Measurements from ENCODE around the gene TRPM2.
A peak's percentile ranks its signal among the peaks of the same experiment; 100 is the strongest.

Gene TRPM2

GRCh38 chr21:44487831-44488230 lies 134.4 kb downstream of the TRPM2 start:
- peak; percentile 35 for DNase-seq

- DNase-seq: no peak
Measured at GRCh38 chr21:44489962-44490361, 136.5 kb downstream of the TRPM2 start.

DNA sequence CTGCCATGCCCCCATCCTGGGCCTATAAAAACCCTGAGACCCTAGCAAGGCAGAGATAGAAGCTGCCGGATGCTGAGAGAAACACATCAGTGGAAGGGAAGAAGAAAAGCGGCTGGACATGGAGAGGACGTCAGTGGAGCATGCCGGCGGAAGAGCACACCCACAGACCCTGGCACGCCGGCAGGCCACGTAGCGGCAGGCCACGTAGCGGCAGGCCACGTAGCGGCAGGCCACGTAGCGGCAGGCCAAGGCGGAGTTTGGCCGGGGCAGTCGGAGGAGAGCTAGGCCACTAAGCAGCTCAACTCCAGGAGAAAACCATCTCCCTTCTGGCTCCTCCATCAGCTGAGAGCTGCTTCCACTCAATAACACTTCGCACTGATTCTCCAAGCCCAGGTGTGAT lies 137.0 kb downstream of the TRPM2 start:
- no peak for DNase-seq

- DNase-seq: no peak
Measured at GRCh38 chr21:44490816-44491215, 137.4 kb downstream of the TRPM2 start.

Data from MV-4-11 (cell line).